Measurements from ENCODE around the gene ZNF575. TPM values are rescaled to one million over a fixed set of nuclear protein-coding genes. Genes with fewer than 3 reads are reported as not detected.
"Not testable (repeated sequence)": the region's sequence is repeated elsewhere in the genome, so short reads cannot be mapped to it uniquely, and the experiment has no call there.

The ZNF575 gene
- total RNA-seq, 2 experiments from 2014 or later = 1.3 to 2.2 TPM

GRCh38 chr19:43505941-43506340, 27.0 kb upstream of the ZNF575 start:
- POLR2A ChIA-PET = no interaction called here
- CTCF ChIA-PET = interaction anchor here (1.0 to 4.3 kb wide), 3 partner anchors 13 to 59 kb away, joined by 3 to 20 read pairs (median 3); no protein-coding TSS in a partner anchor

DNA sequence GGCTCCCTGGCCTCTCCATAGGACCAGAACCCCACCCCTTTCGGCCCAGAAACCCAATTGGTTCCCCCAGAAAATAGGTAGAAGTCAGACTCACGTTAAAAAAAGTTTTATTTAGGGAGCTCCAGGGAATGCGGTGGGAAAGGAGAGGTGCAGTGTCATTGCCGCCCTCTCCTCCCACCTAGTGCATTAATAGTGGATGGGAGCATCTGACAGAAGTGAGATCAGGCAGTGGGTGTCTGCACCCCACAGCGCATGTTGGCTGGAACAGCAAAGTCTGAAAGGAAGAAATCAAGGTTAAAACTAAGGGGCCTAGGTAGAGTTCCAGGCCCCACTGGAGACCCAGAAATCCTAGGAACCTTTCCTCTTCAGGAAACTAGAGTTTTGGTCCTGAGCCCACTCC, 26.4 kb upstream of the ZNF575 start:
- CTCF ChIA-PET = interaction anchor here (1.0 to 4.3 kb wide), 3 partner anchors 13 to 60 kb away, joined by 3 to 20 read pairs (median 3); no protein-coding TSS in a partner anchor
- POLR2A ChIA-PET = no interaction called here

DNA sequence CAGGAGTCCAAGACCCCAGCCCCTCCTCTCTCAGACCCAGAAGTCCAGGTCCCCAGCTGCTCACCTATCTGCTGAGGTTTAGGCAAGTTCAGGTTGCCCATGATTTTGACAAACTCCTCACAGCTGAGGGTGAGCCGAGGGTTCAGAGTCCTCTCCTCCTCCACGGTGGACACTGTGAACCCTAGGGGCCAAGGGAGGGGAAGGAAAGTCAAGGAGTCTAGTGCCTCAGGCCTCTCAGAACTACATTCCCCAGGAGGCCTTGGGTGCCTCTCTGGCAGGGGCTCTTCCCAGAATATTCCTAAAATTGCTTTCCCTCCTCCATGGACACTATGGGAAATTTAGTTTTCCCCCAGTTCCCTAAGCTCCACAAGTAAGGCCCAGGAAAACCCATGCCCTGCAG, 25.1 kb upstream of the ZNF575 start:
- POLR2A ChIA-PET = no interaction called here
- CTCF ChIA-PET = interaction anchor here (0.6 kb wide), 1 partner anchor 20 kb away, joined by 3 read pairs; no protein-coding TSS in a partner anchor

- ChIA-PET POLR2A (interaction anchor here (0.6 kb wide), 1 partner anchor 22 kb away, joined by 3 read pairs; the partner anchor contains the start of gene ZNF575), CTCF (interaction anchor here (1.6 kb wide), 1 partner anchor 9 kb away, joined by 7 read pairs; no protein-coding TSS in a partner anchor)
Measured at GRCh38 chr19:43510713-43511112, 22.3 kb upstream of the ZNF575 start.

DNA sequence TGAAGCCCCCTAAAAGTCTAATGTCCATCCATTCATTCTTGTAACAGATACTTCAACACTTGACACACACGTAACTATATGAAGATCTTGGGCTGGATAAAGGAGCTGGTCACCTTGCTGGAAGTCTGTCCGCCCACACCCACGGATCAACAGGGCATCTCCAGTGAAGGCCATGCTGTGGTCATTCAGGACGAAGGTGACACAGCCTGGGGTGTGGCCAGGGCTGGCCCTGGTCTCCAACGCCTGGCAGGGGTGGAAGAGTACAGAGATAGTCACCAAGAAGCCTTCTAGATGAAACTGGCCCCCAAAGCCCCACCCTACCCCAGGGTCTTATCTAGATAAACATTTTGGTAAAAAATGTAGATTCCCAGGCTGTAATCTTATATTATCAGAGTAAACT, 21.7 kb upstream of the ZNF575 start:
- ChIA-PET CTCF (interaction anchor here (1.6 kb wide), 1 partner anchor 9 kb away, joined by 7 read pairs; no protein-coding TSS in a partner anchor), POLR2A (interaction anchor here (0.5 kb wide), 1 partner anchor 17 kb away, joined by 3 read pairs; no protein-coding TSS in a partner anchor)

GRCh38 chr19:43512399-43512798, 20.6 kb upstream of the ZNF575 start:
- CTCF ChIA-PET, POLR2A ChIA-PET: not testable (repeated sequence)

GRCh38 chr19:43518051-43518450, 14.9 kb upstream of the ZNF575 start:
- ChIA-PET CTCF (interaction anchor here (0.7 to 5.4 kb wide), 5 partner anchors 14 to 87 kb away, joined by 3 to 86 read pairs (median 3); partner anchors contain the start of gene PHLDB3), POLR2A (no interaction called here)

DNA sequence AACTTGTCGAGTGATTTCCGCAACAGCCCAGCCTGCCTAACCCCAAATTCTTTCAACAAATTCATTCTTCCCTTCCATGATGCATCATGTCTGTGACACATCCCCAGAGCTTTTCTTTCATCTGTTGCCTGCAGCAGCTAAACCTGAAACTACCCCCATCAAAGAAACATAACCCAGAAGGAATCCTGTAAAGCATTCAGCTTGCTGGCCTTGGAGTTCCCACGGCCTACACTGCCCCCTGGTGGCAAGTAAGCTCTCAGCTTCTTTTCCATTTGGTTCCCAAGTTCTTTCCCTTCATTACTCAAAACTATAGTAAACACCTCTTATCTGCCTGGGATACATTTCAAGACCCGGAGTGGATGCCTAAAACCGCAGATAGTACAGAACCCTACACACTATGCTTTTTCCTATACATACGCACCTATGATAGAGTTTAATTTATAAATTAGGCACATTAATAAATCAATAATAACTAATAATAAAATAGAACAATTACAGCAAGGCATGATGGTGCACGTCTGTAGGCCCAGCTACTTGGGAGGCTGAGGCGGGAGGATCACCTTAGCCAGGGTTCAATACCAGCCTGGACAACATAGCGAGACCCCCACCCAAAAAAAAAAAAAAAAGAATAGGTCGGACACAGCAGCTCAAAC, 13.4 kb upstream of the ZNF575 start:
- CTCF ChIA-PET = interaction anchor here (0.7 to 5.4 kb wide), 23 partner anchors 9 to 150 kb away, joined by 3 to 86 read pairs (median 5); partner anchors contain the start of genes LYPD3, PHLDB3, PLAUR and ZNF575
- POLR2A ChIA-PET = interaction anchor here (0.6 to 0.8 kb wide), 4 partner anchors 56 to 80 kb away, joined by 3 to 5 read pairs (median 4); no protein-coding TSS in a partner anchor

DNA sequence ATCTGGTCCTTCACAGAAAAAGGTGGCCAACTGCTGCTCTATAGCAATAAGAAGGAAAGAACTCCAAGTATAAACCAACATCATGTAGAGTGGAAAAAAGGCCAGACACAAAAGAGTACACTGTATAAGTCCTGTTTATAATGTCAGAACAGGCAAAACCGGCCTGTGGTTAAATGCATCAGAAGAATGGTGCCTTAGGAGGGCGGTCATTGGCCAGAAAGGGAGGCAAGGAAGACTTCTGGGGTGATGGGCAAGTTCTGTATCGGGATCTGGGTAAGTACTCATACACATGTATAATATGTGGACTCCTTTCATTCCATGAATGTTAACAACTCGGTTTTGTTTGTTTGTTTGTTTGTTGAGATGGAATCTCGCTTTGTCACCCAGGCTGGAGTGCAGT, 10.1 kb upstream of the ZNF575 start:
- POLR2A ChIA-PET = no interaction called here
- CTCF ChIA-PET = interaction anchor here (5.1 kb wide), 1 partner anchor 76 kb away, joined by 34 read pairs; no protein-coding TSS in a partner anchor

DNA sequence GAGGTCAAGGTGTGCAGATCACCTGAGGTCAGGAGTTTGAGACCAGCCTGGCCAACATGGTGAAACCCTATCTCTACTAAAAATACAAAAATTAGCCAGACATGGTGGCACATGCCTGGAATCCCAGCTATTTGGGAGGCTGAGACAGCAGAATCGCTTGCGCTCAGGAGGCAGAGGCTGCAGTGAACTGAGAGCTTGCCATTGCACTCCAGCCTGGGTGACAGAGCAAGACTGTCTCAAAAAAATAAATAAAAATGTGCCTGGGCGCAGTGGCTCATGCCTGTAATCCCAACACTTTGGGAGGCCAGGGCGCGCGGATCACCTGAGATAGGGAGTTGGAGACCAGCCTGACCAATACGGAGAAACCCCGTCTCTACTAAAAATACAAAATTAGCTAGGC, 9.3 kb upstream of the ZNF575 start:
- CTCF ChIA-PET = interaction anchor here (2.5 to 5.1 kb wide), 2 partner anchors 76 to 85 kb away, joined by 7 to 34 read pairs; no protein-coding TSS in a partner anchor
- POLR2A ChIA-PET = interaction anchor here (0.6 kb wide), 1 partner anchor 70 kb away, joined by 3 read pairs; no protein-coding TSS in a partner anchor

DNA sequence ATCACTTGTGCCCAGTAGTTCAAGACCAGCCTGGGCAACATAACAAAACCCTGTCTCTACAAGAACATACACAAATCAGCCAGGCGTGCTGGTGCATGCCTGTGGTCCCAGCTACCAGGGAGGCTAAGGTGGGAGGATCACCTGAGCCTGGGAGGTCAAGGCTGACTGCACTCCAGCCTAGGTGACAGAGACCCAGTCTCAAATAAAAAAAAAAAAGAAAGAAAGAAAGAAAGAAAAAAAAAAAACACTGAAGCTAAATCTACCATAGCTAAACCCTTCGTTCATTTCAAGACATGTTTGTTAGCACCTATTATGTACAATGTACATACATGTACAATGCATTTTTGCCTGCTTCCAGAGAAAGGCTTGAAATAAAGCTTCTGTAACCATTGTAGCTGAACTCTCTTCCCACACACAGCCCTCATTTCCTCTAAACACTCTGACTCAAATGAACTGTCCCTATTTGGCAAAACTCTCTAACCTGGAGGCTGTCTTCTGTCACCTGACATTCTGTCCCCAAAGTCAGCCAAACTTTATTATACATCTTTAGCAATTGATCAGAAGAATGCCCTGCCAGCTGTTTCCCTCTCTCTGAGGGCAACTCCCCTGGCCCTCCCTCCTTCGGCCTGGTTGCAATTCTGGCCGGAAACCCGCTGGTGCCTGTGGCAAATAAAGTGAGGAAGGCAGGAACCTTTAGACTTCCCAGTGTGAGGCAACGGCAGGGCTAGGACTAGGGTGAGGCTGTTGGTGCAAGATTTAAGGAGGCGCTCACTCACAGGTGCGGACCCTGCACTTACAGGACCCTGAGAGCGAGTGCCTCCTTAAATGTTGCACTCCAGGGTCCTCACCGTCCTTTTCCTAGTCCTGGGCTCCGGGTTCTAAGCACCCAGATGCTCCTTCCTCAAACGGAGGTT, 7.8 kb upstream of the ZNF575 start:
- POLR2A ChIA-PET = interaction anchor here (0.6 to 1.0 kb wide), 4 partner anchors 8 to 71 kb away, joined by 3 read pairs; partner anchors contain the start of genes IRGQ, ZNF575 and ZNF576
- CTCF ChIA-PET = interaction anchor here (0.7 to 5.1 kb wide), 7 partner anchors 11 to 148 kb away, joined by 3 to 34 read pairs (median 7); partner anchors contain the start of gene ZNF576

DNA sequence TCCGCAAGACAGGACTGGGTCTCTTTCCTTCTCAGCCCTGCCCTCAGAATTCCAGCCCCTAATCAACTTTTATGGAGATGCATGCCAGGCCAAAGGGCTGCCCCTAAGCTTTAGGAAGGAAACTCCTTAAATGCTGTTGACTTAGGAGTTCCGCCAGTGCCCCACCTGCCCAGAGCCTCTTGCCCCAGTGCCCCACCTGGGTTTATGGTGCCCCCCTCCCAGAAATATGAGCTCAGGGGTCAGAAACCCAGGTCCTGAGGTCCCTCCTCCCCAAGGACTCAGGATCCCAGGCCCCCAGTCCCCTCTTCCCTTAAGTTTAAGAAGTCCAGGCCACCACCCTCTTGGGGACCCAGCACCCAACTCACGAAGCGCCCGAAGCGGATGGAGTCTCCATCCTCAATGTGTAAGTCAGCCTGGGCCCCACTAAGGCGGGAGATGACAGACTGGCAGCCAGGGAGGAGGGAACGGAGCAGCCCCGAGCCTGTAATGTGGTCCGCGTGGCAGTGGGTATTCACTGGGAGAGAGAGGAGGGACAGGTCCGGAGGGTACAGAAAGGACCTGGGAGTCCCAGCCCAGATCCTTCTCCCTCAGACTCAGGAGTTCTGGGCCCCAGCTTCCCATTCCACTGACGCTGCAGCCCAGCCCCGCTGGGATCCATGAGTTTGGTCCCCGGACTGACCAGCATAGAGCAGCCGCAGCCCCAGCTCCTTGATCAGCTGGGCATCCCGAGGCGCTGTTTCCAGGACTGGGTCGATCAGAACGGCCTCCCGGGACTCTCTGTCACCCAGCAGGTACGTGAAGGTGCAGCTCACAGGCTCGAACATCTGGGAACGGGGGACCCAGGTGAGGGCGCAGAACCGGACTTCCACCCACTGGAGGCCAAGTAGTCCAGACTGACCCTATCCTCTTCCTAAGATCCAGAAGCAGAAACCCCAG, 6.9 kb upstream of the ZNF575 start:
- POLR2A ChIA-PET = interaction anchor here (0.6 kb wide), 1 partner anchor 1663 kb away, joined by 5 read pairs; no protein-coding TSS in a partner anchor
- CTCF ChIA-PET = interaction anchor here (0.9 to 5.1 kb wide), 7 partner anchors 10 to 142 kb away, joined by 3 to 34 read pairs (median 7); partner anchors contain the start of gene ZNF576

- POLR2A ChIA-PET = no interaction called here
- CTCF ChIA-PET = interaction anchor here (0.7 to 5.1 kb wide), 6 partner anchors 9 to 80 kb away, joined by 3 to 34 read pairs (median 4); no protein-coding TSS in a partner anchor
Measured at GRCh38 chr19:43526884-43527859, 5.8 kb upstream of the ZNF575 start, which contains the start of gene ETHE1. Gene ETHE1 (minus strand): TSS chr19:43527201. CDS start chr19:43527177, 24 bp downstream.

DNA sequence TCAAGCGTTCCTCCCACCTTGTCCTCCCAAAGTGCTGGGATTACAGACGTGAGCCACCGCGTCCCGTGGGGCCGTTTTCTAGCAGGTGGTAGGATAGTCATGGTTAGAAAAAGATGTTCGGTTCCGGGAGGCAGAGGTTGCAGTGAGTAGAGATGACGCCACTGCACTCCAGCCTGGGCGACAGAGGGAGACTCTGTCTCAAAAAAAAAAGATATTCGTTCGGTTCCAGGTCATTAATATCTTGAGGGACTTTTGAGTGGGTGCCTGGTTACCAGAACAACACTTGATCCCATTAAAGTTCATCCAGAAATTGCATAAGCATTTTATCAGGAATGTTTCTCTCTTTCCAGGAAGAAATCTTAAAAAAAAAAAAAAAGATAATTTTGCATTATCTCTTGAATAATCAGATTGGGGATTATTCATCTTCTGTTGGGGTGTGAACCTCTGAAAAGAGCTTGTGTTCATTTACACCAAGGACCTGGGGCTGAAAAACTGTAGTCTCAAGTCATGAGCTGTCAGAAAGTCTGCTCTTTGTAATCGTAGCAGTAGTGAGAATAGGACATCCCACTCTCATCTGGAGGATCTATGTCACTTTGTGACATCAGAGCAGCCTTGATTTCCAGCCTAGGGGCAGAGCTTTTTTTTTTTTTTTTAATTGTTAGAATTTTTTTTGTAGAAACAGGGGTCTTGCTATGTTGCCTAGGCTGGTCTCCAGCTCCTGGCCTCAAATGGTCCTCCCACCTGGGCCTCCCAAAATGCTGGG, 4.9 kb upstream of the ZNF575 start:
- CTCF ChIA-PET = interaction anchor here (0.6 to 2.2 kb wide), 14 partner anchors 8 to 1162 kb away, joined by 3 to 8 read pairs (median 3); no protein-coding TSS in a partner anchor

DNA sequence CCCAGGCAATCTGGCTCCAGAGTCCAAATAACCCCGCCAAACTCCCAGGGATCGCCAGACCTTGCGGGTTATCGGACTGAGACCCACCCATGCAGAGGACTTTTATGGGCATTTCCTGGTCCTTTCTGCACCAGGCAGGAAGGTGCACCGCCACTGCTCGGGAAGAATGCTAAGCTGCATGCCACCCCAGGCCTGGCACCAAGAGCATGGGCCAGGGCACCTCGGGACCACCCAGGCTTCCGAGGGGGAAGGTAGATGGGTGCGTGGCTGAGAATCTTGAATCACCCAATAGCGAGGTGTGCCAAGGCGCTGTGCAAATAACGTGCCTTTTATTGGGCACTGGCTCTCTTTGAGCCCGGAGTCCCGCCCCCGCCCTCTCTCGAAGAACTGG, 422 bp upstream of the ZNF575 start:
- CTCF ChIA-PET = interaction anchor here (0.6 to 1.8 kb wide), 8 partner anchors 13 to 200 kb away, joined by 3 to 7 read pairs (median 4); partner anchors contain the start of gene PHLDB3
- POLR2A ChIA-PET = interaction anchor here (0.6 to 1.1 kb wide), 6 partner anchors 7 to 235 kb away, joined by 3 to 6 read pairs (median 3); partner anchors contain the start of gene PHLDB3

More for the DNA sequence above, 4.9 kb upstream of the ZNF575 start:
- POLR2A ChIA-PET = interaction anchor here (0.6 to 0.7 kb wide), 6 partner anchors 13 to 140 kb away, joined by 3 to 4 read pairs (median 3); no protein-coding TSS in a partner anchor
